HepG2 (cell line): ENCODE data around the gene CACNA1D. TPM values are rescaled to one million over a fixed set of nuclear protein-coding genes. Genes with fewer than 3 reads are reported as not detected.

ENCODE experiments used
- ATAC-seq: fragments of 200-7000 bp; cut with Tn5 transposase; 3 replicates; pipeline ENCODE4 v1.9.1; 2020; ENCODE audit warnings: mild to moderate bottlenecking, moderate library complexity
- BruUV-seq: library from RNA; stranded (reverse); fragments of 400-500 nt; replicated peaks from 2 replicates; lab custom pipeline; 2021; lab: Mats Ljungman, UMichigan
- CTCF ChIA-PET: fragments of 300-600 bp; formaldehyde crosslinking; extraction: SDS; loops from one replicate; lab custom pipeline; 2021; ENCODE audit warnings: low total read pairs, inconsistent platforms, low intra/inter-chr PET ratio; lab: Yijun Ruan, JAX
- POLR2A ChIA-PET: fragments of 350-600 bp; sonication (Branson Sonifier 250); formaldehyde crosslinking; loops from one replicate; lab custom pipeline; 2020; ENCODE audit warnings: antibody characterized with exemption, inconsistent platforms; lab: Yijun Ruan, JAX
- DNase-seq: peaks from one replicate; pipeline ENCODE4 v3.0.0-alpha.2; 2015; ENCODE audit warnings: low spot score
- FAIRE-seq: peaks from 3 replicates; lab custom pipeline; 2011; peaks lifted over from hg19 to GRCh38; lab: Jason Lieb, UNC
- H2AFZ ChIP-seq: one replicate; pipeline ENCODE4 v1.6.1; 2011; ENCODE audit warnings: low read length, inconsistent platforms
- H3K27ac ChIP-seq: fragments of 300-600 bp; 3 replicates; pipeline ENCODE4 v1.8.0; 2011; ENCODE audit warnings: mixed run types, mild to moderate bottlenecking, mixed read lengths, low read length, inconsistent platforms; ENCODE audit not compliant: insufficient read depth; ENCODE audit errors: extremely low read length
- H3K27me3 ChIP-seq, 2 experiments: fragments of 200-600 bp in 1 of 2; 2 replicates in 1 of 2; 3 replicates in 1 of 2; pipeline versions ENCODE4 v1.6.0 to v1.8.0; 2011; ENCODE audit warnings: low read length in 2 of 2, mild to moderate bottlenecking in 2 of 2, moderate library complexity in 2 of 2, inconsistent platforms in 1 of 2; ENCODE audit not compliant: insufficient read depth in 2 of 2, control insufficient read depth in 1 of 2
- H3K36me3 ChIP-seq, 2 experiments: fragments of 200-600 bp in 1 of 2; replicated peaks in 1 of 2; 2 replicates in 1 of 2; 3 replicates in 1 of 2; pipeline versions ENCODE4 v1.5.1 to v1.8.0; 2011; ENCODE audit warnings: low read length in 2 of 2, inconsistent platforms in 1 of 2; ENCODE audit not compliant: insufficient read depth in 2 of 2, control insufficient read depth in 1 of 2
- H3K4me1 ChIP-seq: 2 replicates; pipeline ENCODE4 v1.5.1; 2012; ENCODE audit warnings: low read length, inconsistent platforms; ENCODE audit not compliant: insufficient read depth
- H3K4me2 ChIP-seq: 2 replicates; pipeline ENCODE4 v1.6.0; 2011; ENCODE audit warnings: low read depth, low read length, inconsistent platforms
- H3K4me3 ChIP-seq, 3 experiments: fragments of 200-600 bp in 1 of 3; sonication (generic), shearing (Covaris generic) in 1 of 3; replicated peaks in 1 of 3; 2 replicates each; pipeline ENCODE4 v1.5.1; 2011 to 2016; ENCODE audit warnings: low read length in 3 of 3, inconsistent platforms in 2 of 3, low read depth in 2 of 3, mild to moderate bottlenecking in 2 of 3, control low read depth in 1 of 3, mixed read lengths in 1 of 3; ENCODE audit not compliant: insufficient read depth in 1 of 3
- H3K79me2 ChIP-seq: one replicate; pipeline ENCODE4 v1.6.1; 2011; ENCODE audit warnings: low read length, inconsistent platforms; ENCODE audit not compliant: insufficient read depth
- H3K9ac ChIP-seq: 2 replicates; pipeline ENCODE4 v1.6.0; 2011; ENCODE audit warnings: mild to moderate bottlenecking, low read depth, low read length, inconsistent platforms; ENCODE audit not compliant: insufficient read depth
- H3K9me3 ChIP-seq: 2 replicates; pipeline ENCODE4 v1.5.1; 2012; ENCODE audit warnings: mild to moderate bottlenecking, low read length
- H4K20me1 ChIP-seq: 2 replicates; pipeline ENCODE4 v1.6.0; 2011; ENCODE audit warnings: inconsistent platforms, mild to moderate bottlenecking, low read length, moderate library complexity; ENCODE audit not compliant: insufficient read depth
- AGO2 ChIP-seq: fragments of 200-400 bp; formaldehyde crosslinking; optimal IDR thresholded peaks from 2 replicates; pipeline ENCODE3; 2017; ENCODE audit warnings: mild to moderate bottlenecking, low read depth, low read length, moderate library complexity
- IKZF4 ChIP-seq: sonication (generic); formaldehyde crosslinking; IDR thresholded peaks from 2 replicates; pipeline ENCODE4 v1.5.1; 2020; ENCODE audit warnings: borderline replicate concordance, mild to moderate bottlenecking, low read depth, missing genetic modification reagents; ENCODE audit errors: not compliant biosample characterization
- KMT2B ChIP-seq: IDR thresholded peaks from 2 replicates; pipeline ENCODE4 v1.6.1; 2016; ENCODE audit warnings: missing genetic modification reagents, missing compliant biosample characterization
- MTF1 ChIP-seq: sonication (generic); formaldehyde crosslinking; IDR thresholded peaks from 2 replicates; pipeline ENCODE4 v1.5.0; 2020; ENCODE audit warnings: missing genetic modification reagents
- ZFP90 ChIP-seq: sonication (generic); formaldehyde crosslinking; IDR thresholded peaks from 2 replicates; pipeline ENCODE4 v1.8.0; 2022; ENCODE audit warnings: missing genetic modification reagents, mild to moderate bottlenecking, inconsistent platforms, borderline replicate concordance
- ZFYVE20 ChIP-seq: sonication (generic); formaldehyde crosslinking; IDR thresholded peaks from 2 replicates; pipeline ENCODE4 v1.8.0; 2023; ENCODE audit warnings: low read depth, mild to moderate bottlenecking, moderate library complexity, missing genetic modification reagents, borderline replicate concordance
- ZNF749 ChIP-seq: sonication (generic); formaldehyde crosslinking; IDR thresholded peaks from 2 replicates; pipeline ENCODE4 v1.8.0; 2022; ENCODE audit warnings: mild to moderate bottlenecking, missing genetic modification reagents, moderate library complexity, borderline replicate concordance
- WGBS: methylation state at CpG from one replicate; pipeline ENCODE4 v1.1.6; 2017; ENCODE audit warnings: low lambda C conversion rate; 5-methylcytosine and 5-hydroxymethylcytosine counted together
- in situ Hi-C: cut with HindIII; loops from 2 replicates; pipeline ENCODE4 v1.10.0; 2017; ENCODE audit warnings: low pct_unique_long_range_greater_than_20kb; ENCODE audit not compliant: extremely low pct_ligation_motif_present
- intact Hi-C: fragments of 100-400 bp; cut with micrococcal nuclease; formaldehyde crosslinking; loops from one replicate; pipeline ENCODE4 v1.10.0; 2022; ENCODE audit not compliant: unreplicated experiment
- polyA plus RNA-seq, 8 experiments: library from polyadenylated mRNA; depleted of rRNA in 3 of 8; stranded (reverse) in 7 of 8; unstranded in 1 of 8; fragments of >200 nt; fragmentation: Illumina TruSeq in 4 of 8; extraction: Trizol in 4 of 8; gene quantifications; 2 replicates each; pipeline versions ENCODE4 v1.2.1 to v1.2.3, GENCODE V29; 2011 to 2016; ENCODE audit warnings: low read depth in 4 of 8, missing spikeins in 1 of 8, mixed read lengths in 1 of 8; ENCODE audit not compliant: insufficient read depth in 1 of 8
- total RNA-seq, 5 experiments: library from RNA; depleted of rRNA; stranded (reverse); fragments of >200 nt; fragmentation: Illumina TruSeq; extraction: Trizol; gene quantifications; 2 replicates each; pipeline ENCODE4 v1.2.3, GENCODE V29; 2016; ENCODE audit warnings: low read depth in 1 of 5
- TF ChIP-seq, protein P1 (sequence below): sonication (generic); formaldehyde crosslinking; IDR thresholded peaks from 2 replicates; pipeline ENCODE4 v1.4.0; 2020; ENCODE audit warnings: low read depth, mild to moderate bottlenecking, missing genetic modification reagents
- TF ChIP-seq, protein P2 (sequence below): sonication (generic); formaldehyde crosslinking; IDR thresholded peaks from 2 replicates; pipeline ENCODE4 v1.4.0; 2020; ENCODE audit warnings: missing genetic modification reagents
- TF ChIP-seq, protein P3 (sequence below): sonication (generic); formaldehyde crosslinking; IDR thresholded peaks from 2 replicates; pipeline ENCODE4 v1.5.0; 2020; ENCODE audit warnings: mild to moderate bottlenecking, missing genetic modification reagents, borderline replicate concordance
- TF ChIP-seq, protein P4 (sequence below): sonication (generic); formaldehyde crosslinking; IDR thresholded peaks from 2 replicates; pipeline ENCODE4 v1.4.0; 2020; ENCODE audit warnings: missing genetic modification reagents

The CACNA1D gene
- total and polyA plus RNA-seq, 2 of the 13 experiments (the other 11 are each of a cell fraction or from before 2014, with no cell fraction given): 0.26 to 0.38 TPM

DNA sequence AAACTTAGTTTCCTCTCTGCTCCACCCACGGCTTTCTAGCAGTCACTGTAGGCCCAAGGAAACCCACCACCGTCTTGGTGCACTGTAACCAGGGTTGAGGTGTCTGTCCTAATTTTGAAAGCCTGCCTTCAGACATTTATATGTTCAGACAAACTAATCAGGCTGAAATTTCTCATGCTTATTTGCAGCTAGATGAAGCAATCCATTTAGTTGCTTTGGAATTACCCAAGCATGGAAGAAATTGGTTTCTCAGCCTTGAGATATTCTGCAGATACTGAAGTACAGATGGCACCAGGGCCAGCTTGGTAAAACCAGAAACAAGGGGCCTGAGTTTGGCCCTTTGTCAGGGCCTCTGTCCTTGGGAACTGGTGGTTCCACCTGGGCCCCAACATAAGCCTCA is 105.4 kb downstream of the CACNA1D start:
- FAIRE-seq: no peak

More for the DNA sequence above, 105.4 kb downstream of the CACNA1D start:
- Histone ChIP-seq H3K9ac (no peak overlapping the region), H3K4me3 (no peak overlapping the region), H3K4me1 (no peaks in the 10 kb centered on the region), H3K9me3 (no peaks in the 10 kb centered on the region), H2AFZ (no peak overlapping the region), H3K27ac (no peak overlapping the region), H3K27me3 (no peaks in the 10 kb centered on the region), H3K4me2 (no peak overlapping the region), H3K79me2 (no peaks in the 10 kb centered on the region), H4K20me1 (no peaks in the 10 kb centered on the region), H3K36me3 (no peaks in the 10 kb centered on the region)
- WGBS: 30% methylated on average over 2 of the region's 2 CpGs
- TF ChIP-seq, protein P1, sequence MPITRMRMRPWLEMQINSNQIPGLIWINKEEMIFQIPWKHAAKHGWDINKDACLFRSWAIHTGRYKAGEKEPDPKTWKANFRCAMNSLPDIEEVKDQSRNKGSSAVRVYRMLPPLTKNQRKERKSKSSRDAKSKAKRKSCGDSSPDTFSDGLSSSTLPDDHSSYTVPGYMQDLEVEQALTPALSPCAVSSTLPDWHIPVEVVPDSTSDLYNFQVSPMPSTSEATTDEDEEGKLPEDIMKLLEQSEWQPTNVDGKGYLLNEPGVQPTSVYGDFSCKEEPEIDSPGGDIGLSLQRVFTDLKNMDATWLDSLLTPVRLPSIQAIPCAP (CRISPR knock-in tag): no peak
- TF ChIP-seq ZFP90 (no peak), ZNF749 (no peak), AGO2 (no peak), IKZF4 (CRISPR knock-in tag) (no peak), ZFYVE20 (CRISPR knock-in tag) (no peak), MTF1 (no peak), KMT2B (no peak)
- TF ChIP-seq, protein P2, sequence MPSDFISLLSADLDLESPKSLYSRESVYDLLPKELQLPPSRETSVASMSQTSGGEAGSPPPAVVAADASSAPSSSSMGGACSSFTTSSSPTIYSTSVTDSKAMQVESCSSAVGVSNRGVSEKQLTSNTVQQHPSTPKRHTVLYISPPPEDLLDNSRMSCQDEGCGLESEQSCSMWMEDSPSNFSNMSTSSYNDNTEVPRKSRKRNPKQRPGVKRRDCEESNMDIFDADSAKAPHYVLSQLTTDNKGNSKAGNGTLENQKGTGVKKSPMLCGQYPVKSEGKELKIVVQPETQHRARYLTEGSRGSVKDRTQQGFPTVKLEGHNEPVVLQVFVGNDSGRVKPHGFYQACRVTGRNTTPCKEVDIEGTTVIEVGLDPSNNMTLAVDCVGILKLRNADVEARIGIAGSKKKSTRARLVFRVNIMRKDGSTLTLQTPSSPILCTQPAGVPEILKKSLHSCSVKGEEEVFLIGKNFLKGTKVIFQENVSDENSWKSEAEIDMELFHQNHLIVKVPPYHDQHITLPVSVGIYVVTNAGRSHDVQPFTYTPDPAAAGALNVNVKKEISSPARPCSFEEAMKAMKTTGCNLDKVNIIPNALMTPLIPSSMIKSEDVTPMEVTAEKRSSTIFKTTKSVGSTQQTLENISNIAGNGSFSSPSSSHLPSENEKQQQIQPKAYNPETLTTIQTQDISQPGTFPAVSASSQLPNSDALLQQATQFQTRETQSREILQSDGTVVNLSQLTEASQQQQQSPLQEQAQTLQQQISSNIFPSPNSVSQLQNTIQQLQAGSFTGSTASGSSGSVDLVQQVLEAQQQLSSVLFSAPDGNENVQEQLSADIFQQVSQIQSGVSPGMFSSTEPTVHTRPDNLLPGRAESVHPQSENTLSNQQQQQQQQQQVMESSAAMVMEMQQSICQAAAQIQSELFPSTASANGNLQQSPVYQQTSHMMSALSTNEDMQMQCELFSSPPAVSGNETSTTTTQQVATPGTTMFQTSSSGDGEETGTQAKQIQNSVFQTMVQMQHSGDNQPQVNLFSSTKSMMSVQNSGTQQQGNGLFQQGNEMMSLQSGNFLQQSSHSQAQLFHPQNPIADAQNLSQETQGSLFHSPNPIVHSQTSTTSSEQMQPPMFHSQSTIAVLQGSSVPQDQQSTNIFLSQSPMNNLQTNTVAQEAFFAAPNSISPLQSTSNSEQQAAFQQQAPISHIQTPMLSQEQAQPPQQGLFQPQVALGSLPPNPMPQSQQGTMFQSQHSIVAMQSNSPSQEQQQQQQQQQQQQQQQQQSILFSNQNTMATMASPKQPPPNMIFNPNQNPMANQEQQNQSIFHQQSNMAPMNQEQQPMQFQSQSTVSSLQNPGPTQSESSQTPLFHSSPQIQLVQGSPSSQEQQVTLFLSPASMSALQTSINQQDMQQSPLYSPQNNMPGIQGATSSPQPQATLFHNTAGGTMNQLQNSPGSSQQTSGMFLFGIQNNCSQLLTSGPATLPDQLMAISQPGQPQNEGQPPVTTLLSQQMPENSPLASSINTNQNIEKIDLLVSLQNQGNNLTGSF (CRISPR knock-in tag): no peak
- TF ChIP-seq, protein P3, sequence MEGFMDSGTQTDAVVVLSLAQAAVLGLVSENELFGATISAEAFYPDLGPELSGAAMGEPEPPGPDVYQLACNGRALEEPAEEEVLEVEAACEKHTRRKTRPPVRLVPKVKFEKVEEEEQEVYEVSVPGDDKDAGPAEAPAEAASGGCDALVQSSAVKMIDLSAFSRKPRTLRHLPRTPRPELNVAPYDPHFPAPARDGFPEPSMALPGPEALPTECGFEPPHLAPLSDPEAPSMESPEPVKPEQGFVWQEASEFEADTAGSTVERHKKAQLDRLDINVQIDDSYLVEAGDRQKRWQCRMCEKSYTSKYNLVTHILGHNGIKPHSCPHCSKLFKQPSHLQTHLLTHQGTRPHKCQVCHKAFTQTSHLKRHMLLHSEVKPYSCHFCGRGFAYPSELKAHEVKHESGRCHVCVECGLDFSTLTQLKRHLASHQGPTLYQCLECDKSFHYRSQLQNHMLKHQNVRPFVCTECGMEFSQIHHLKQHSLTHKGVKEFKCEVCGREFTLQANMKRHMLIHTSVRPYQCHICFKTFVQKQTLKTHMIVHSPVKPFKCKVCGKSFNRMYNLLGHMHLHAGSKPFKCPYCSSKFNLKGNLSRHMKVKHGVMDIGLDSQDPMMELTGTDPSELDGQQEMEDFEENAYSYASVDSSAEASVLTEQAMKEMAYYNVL (CRISPR knock-in tag): no peak
- TF ChIP-seq, protein P4, sequence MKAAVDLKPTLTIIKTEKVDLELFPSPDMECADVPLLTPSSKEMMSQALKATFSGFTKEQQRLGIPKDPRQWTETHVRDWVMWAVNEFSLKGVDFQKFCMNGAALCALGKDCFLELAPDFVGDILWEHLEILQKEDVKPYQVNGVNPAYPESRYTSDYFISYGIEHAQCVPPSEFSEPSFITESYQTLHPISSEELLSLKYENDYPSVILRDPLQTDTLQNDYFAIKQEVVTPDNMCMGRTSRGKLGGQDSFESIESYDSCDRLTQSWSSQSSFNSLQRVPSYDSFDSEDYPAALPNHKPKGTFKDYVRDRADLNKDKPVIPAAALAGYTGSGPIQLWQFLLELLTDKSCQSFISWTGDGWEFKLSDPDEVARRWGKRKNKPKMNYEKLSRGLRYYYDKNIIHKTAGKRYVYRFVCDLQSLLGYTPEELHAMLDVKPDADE: no peak
- CTCF ChIA-PET: no interaction called here
- in situ Hi-C loops (no loop called here), intact Hi-C loops (no loop called here)
- POLR2A ChIA-PET: no interaction called here
- DNase-seq: no peak
- ATAC-seq: no peak
- BruUV-seq: no TSS peak
